Activated gamma-delta T cell treated with Interleukin-2 at 50 U/mL for 16 hours (primary cell): ENCODE results near the gene ADNP2.
"Not testable (repeated sequence)": the region's sequence is repeated elsewhere in the genome, so short reads cannot be mapped to it uniquely, and the experiment has no call there.

Source experiments
- DNase-seq: peaks from one replicate; pipeline ENCODE4 v3.0.0-alpha.2; 2020

Gene ADNP2

DNA sequence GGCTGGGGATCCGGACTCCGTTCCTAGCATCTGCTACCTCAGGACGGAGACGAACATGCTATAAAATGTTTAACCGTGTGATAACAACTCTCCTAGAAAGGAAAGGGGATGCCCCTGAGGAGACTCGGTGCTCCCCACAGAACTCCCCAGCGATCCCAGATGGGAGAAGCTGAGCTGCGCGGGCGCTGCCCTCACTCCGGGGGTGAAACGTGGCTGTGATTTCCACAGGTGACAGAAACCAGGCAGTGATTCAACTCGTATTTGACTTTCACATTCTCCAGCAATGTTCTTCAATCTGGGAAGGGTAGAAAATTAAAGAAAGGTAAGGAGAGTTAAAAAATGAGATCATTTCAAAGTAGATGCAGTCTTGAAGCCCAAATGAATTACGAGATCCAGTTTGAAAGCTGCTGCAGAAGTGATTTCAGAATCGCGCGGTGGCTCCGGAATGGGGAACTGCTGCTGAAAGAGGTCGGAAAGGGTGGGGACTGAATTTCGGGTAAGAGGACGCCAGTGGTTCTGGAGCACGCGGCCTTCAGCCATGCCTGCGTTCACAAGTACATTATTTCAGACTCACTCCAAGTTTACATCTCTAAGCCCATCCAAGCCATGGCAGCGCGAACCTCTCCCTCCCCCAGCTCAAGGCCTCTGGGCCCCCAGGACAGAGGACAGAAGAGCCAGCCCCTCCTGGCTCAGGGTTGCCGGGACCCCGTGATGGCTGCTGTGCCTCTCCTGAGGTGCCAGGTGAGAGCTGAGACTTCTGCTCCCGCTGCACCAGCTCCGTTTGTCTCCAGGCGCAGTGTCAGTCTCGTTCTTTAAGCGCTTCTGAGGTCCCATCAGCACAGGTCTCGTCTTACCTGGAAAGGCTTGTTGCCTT is 39.5 kb downstream of the ADNP2 start:
- DNase-seq: no peak

DNA sequence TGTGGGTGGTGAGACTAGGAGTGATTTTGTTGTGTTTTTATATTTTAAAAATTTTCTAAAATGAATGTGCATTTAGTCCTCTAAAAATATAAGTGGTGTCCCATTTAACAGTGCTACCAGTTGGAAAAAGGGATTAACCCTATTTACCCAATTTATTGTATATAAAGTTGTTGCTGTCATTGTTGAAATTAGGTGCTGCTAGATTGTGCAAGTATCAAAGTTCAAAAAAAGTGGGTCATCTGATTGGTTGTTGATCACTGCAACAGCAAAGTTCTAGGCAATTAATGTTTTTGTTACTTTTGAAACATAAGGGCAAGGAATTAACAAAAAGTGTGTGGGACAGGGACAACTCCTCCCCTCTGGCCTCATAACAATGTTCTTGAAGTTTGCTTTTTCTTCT is 40.6 kb downstream of the ADNP2 start:
- no peak for DNase-seq

DNA sequence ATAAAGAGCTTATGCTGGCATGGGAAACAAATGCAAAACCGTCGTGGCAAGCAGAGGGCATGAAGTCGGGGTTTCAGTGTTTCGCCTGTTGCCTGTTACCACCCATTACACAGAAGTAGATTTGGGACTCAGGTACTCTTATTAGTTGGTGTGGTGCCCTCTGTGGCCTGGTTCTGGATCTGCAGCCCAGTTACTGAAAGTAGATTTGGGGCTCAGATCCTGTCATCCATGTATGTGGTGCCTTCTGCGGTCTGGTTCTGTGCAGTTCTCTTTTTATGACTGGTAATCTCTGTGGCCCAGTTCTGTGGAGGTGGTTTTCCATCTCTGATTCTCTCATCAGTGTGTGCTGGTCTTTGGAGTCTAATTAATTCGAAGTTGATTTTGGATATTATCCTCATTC is 45.2 kb downstream of the ADNP2 start:
- no peak for DNase-seq

DNA sequence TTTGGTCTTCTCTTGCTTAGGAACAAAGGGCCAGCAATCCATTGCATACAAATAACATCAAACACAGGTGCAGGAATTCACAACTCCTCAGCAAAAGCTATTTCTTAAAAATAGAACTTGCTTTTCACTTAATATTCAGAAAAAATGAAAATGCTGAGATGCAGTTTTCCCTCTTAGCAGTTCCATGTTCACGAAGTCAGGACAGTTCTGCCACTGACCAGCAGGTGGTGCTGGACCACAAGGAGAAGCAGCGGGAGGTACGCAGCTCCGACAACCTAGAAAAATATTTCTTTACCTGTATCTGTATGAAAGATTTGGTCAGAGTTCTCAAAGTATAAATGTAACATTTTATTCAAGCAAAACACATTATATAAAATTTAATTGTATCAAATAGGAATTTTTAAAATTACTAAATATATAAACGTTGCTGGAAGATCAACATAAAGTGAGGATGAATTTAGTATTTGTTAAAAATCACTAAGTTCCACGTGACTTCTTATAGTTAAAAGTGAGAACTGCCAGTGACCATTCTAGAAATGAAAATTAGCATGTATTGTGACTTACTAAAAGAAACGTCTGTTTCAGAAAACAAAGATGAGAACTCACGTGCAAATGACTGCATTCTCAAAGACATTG is 48.8 kb downstream of the ADNP2 start:
- peak; percentile 75 for DNase-seq

DNA sequence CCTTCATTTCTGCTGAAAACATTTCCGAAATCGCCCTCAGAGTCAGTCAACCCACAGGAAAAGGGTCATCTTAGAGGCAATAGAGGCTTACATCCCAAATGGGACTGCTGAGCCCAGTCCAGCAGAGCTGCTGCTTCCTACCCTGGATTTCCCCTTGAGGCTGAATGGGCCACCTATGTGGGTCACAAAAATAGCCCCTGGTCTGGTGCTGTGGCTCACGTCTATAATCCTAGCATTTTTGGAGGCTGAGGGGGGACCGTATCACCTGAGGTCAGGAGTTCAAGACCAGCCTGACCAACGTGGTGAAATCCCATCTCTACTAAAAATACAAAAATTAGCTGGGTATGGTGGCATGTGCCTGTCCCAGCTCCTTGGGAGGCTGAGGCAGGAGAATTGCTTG is 49.3 kb downstream of the ADNP2 start:
- DNase-seq: no peak

DNA sequence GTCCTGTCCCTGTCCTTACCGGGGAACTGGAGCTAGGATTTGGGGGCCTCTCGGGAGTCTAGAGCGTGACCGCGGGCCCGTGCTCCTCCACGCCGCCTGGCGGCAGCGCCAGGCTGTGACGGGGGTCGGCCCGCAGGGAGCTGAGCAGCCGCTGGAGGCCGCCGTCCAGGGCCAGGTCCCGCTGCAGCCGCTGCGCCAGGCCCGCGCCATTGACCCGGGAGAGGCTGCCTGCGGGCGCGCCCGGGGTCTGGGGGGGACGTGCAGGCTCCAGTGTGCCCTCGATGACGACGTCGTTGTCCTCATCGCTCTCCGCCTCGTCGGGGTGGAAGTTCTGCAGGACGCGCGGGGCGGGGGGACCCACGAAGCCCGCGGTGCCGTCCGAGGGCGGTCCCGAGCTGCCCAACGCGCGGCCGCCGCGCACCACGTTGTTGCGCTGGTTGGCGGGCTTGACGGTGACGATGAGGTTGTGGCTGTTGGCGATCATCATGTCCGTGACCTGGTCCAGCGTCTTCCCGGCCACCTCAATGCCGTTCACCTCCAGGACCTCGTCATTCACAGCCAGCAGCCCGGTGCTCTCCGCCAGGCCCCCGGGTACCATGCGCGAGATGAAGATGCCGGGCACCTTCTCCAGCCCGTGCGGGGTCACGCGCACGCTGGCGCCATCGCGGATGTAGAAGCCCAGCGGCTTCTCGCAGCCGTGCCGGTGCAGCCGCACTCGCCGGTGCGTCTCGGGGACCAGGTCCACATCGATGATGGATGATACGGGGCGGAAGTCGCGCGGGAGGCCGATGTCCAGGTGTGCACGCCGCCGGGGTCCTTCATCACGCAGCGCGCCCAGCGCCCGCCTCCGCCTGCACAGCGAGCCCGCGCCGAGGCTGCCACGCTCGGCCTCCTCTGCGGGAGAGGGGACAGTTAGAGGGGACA is 50.9 kb downstream of the ADNP2 start:
- peak; percentile 30 for DNase-seq

DNA sequence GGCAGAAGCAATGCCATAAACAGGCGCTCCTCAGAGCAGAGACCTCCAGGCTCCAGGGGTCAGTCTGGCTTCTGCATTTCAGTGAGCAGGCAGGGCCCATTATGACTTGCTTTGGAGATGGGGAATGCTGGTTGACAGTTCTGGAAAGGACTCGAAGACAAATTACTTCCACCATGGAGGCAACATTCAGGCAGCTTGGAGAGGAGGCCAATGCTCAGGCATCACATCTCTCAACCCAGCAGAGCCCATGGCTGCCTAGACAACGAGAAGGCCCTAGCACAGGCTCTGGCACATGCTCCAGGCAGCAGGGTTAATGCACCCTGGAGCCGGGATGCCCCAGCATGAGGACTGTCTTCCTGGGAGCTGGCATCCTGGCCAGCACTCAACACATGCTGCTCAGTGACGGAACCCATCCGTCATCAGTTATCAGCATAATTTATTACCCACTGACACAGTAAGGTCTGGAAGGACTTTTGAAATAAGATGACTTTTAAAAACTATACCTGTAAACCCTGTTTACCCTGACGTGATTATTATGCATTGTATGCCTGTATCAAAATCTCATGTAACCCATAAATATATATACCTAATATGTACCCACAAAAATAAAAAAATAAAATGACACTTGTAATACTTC is 52.8 kb downstream of the ADNP2 start:
- no peak for DNase-seq

DNA sequence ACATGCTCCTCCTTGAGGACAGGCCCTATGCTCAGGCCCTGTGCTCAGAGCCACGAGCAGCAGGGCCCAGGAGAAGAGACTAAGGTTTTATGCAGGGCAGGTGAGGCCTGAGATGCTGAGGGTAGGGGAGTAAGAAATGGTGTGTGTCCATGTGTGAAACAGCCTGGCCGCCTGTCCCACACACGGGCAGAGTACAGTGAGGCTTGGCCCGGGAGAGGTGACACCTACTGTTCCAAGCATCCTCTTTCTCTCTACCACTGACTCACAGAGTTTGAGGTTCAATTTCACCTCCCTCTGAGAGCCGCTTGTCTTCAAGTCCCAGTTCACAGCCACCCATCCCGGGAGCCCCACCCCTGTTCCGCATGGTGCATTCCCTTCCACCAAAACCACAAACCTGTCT is 54.1 kb downstream of the ADNP2 start:
- no peak for DNase-seq

DNA sequence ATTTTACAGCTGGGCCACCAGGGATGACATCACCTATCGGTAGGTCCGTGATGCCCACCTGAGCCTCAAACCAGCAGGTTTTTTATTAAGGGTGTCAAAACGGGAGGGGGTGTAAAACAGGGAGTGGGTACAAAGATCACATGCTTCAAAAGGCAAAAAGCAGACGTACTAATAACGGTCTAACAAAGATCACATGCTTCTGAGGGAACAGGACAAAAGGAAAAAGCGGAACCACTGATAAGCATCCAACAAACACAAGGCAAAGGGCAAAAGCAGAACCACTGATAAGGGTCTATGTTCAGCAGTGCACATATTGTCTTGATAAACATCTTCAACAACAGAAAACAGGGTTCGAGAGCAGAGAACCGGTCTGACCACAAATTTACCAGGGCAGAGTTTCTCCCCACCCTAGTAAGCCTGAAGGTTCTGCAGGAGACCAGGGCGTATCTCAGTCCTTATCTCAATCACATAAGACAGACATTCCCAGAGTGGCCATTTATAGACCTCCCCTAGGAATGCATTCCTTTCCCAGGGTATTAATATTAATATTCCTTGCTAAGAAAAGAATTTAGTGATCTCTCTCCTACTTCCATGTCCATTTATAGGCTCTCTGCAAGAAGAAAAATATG is 55.8 kb downstream of the ADNP2 start:
- not testable (repeated sequence) for DNase-seq

DNA sequence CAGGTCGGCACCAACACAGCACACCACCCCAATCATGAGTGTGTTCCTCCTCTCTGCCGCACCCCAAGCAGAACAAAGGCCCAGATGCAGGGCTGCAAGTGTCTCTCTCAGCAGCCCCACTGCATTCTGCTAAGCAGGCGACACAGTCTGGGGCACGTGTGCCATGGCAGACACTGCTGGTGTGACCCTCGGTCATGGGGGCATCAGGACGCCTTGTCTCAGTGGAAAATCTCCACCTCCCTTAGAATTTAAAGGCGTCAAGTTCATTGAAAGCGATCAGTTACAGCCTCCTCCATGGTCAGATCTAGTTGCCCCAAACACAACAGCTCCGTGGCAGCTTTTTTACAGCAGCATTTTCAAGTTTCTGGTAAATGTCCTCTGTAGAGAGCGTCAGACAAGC is 57.2 kb downstream of the ADNP2 start:
- DNase-seq: no peak

DNA sequence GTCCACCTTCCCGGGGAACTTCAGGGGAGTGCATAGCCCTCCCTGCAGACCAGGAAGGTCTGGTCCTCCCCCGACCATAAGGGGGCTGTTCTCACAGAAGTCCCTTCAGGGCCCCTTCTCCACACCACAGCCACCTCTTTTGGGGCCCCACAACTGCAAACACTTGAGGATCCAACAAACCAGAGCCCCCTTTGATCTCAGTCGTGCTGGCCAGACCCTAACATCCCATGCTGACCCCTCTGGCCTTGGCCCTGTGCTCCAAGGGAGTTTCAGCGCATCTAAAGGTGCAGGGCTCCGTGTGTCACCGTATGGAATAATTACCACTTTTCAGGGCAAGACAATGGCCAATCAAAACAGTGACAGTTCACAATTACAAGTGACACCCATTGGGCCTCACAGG is 57.7 kb downstream of the ADNP2 start:
- DNase-seq: no peak

DNA sequence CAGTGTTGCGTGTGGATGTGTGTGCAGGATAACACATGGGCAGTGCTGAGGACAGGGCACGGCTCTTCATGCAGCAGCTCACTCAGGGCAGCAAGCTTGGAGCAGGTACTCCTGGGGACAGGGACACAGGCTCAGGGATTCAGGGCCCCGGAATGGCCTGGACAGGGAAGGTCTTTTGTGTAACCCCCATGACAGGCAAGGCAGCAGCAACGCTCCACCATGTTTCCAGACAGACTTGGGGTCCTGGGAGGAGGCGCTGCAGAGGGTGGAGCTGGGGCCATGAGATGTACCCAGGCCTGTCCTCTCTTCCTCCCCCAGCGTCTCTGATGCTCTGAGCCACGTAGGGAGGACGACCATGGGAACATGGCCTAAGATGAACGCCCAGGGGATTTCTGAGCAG is 58.3 kb downstream of the ADNP2 start:
- DNase-seq: no peak

DNA sequence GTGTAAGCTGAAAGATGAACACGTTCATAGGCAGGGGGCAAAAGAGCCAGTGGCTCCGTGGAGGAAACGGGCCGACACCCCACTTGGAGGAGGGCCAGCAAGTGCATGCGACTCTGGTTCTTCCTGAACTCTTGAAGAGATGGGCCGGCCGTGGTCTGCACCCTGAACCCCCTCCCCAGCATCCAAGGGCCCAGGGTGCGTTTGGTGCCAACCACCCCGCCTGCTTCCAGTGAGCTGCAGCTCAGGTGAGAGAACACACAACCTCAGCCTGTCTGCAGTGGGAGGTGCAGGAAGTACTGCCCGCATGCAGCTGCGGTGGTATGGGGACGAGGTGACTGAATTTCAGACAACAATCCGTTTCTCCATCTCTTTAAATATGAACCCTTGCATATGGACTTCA is 58.9 kb downstream of the ADNP2 start:
- DNase-seq: no peak

DNA sequence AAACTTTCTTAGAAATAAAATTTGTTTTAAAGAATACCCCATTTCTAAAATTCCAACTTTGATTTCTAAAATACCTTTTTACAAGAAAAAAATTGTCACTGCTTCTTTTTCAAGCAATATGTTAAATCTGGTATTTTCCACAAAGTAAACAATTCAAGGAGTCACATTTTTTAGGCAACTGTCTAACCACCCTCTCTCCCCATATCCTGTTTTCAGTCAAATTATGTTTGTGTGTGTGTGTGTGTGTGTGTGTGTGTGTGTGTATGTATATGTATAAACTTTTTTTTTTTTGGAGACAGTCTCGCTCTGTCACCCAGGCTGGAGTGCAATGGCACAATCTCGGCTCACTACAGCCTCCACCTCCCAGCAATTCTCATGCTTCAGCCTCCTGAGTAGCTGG is 59.3 kb downstream of the ADNP2 start:
- DNase-seq: no peak

DNA sequence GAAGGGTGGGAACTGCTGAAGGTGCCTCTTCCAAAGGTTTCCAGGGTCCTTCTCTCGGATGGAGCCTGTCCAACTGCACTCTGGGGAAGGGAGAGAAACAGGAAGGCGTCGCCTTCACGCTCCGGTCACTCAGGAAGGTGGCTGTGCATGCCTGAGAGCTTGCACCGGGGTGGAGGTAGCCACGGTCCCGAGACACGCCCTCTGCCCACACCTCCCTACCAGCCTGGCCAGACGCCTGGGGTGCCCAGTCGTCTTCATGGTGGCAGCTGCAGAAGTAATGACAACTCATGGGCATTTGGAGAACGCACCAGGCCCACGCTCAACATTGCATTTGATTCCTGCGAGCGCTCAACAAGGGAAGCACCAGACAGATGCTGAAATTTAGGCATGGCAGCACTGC is 59.9 kb downstream of the ADNP2 start:
- no peak for DNase-seq

DNA sequence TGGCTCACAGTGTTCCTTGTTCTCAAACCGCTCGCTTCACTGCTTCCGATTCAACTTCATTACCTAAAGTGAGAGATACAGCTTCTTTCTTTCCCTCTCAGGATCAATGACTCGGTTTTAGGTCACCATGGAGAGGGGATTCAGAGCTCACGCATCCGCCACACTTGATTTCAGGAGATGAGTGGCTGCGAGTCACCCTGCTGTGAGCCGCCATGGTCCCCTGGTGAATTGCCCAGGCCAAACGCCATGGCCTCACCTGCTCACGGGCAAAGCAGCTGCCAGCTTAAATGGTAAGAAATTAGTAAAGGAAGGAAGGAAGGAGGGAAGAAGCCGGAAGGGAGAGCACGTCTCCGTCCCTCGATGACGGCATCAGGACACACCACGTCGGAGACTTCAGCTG is 60.5 kb downstream of the ADNP2 start:
- DNase-seq: no peak

DNA sequence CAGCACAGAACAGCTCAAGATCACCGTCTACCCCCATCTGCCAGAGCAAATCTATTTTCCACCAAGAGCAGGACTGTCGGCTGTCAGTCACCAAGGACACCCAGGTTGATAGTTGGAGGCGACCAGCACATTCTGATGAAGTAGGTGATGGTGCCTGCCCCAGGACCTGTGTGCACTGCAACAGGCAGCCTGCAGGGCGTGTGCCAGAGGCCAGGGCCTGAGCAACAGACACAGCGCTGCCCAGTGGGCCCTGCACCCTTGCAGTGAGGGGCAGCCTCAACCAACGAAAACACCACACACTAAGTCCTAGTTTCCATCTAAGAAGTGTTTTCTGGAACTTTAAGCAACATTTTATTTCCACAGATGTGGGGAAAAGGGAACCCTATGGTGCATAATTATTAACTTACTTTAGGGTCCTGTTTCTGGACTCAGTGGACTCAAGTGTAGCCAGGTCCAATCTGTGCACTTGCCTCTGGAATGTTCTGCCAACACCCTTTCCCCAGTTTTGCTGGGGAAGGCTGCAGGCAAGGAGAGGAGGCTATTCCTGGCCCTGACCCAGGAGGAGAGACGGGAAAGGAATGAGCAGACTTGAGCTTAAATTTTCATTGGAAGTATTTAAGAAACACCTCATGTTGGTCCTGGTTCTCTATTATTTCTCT is 61.5 kb downstream of the ADNP2 start:
- DNase-seq: no peak

DNA sequence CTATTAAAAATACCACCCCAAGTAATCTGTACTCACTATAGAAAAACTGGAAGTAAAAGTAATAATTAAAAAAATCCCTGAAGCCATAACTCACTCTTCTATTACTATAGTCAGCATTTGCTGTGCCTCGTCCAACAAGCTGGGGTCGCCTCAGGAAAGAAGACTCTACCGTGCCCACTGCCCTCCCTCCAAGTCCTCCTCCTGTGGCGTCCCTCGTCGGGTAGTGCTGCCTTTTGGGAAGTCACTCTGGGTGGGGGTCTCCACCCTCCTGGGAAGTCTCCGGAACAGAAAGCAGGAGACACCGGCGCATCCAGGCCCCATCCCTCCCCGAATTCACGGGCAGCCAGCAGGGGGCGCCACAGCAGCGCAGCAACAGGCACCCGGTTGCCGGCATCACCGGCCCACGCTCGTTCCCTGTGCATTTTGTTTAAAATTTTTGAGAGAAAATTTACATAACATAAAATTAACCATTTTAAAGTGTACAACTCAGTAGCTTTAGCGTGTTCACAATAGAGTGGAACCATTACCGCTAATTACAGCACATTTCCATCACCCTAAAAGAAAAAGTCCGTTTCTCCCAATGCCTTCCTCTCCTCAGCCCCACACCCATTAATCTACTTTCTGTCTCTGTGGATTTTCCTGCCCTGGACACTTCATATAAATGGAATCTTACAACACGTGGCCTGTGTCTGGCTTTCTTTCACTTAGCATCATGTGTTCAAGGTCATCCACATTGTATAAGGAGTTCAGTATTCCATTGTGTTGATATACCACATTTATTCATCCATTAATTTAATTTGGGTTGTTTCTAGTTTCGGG is 62.2 kb downstream of the ADNP2 start:
- peak; percentile 50 for DNase-seq

DNA sequence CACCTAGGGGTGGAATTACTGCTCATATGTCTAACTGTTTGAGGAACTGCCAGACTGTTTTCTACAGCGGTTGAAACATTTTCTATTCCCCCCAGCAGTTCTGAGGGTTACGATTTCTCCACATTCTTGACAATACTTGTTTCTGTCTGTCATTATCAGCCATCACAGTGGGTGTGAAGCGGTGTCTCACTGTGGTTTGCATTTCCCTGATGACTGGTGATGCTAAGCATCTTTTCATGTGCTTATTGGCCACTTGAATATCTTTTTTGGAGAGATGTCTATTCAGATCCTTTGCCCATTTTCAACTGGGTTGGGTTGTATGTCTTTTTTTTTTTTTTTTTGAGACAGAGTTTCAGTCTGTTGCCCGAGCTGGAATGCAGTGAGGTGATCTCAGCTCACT is 63.0 kb downstream of the ADNP2 start:
- no peak for DNase-seq

DNA sequence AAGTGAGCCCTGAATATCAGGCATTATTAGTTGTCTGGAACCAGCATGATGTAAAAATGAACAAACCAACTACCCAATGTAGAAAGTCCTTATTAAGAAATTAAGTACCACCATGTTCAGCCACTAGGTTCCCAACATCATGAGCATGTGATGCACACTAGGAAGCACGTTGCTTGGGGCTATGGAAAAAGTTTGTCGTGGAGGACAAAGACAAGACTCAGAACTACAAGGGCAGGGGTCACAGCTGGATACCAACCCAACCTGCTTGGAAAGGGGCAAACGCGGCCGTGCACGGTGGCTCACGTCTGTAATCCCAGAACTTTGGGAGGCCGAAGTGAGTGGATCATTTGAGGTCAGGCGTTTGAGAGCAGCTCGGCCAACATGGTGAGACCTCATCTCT is 64.0 kb downstream of the ADNP2 start:
- DNase-seq: no peak
